ENCODE data around the gene GALNT7.

The GALNT7 gene

DNA sequence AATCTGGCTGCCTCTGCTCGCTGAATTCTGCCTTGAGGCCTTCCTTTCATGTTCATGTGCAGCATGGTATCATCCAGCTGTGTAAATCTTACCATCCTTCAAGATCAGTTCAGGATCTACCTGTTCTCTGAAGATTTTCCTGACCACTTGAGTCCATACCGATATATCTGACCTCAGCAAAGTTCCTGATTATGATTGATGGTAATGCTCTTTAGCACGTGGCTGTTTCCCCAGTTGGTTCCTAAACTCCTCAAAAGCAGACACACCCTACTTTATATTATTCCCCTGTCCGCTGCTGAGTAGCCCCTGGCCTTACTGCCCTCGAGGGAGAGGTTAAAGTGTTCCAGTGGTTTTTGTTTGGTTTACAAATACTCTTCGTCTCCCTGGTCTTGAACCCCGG lies 20.0 kb downstream of the GALNT7 start:
- CTCF ChIA-PET: no interaction called here
- DNase-seq (ENCODE audit: low spot score): no peak
- no peak overlapping the region for H3K27ac ChIP-seq
- TF ChIP-seq, protein P1, sequence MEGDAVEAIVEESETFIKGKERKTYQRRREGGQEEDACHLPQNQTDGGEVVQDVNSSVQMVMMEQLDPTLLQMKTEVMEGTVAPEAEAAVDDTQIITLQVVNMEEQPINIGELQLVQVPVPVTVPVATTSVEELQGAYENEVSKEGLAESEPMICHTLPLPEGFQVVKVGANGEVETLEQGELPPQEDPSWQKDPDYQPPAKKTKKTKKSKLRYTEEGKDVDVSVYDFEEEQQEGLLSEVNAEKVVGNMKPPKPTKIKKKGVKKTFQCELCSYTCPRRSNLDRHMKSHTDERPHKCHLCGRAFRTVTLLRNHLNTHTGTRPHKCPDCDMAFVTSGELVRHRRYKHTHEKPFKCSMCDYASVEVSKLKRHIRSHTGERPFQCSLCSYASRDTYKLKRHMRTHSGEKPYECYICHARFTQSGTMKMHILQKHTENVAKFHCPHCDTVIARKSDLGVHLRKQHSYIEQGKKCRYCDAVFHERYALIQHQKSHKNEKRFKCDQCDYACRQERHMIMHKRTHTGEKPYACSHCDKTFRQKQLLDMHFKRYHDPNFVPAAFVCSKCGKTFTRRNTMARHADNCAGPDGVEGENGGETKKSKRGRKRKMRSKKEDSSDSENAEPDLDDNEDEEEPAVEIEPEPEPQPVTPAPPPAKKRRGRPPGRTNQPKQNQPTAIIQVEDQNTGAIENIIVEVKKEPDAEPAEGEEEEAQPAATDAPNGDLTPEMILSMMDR (conservative IDR thresholded peaks at IDR 0.05; ENCODE audit: low read depth): no peak
- POLR2A ChIA-PET (ENCODE audit: low non-redundant PET): no interaction called here

DNA sequence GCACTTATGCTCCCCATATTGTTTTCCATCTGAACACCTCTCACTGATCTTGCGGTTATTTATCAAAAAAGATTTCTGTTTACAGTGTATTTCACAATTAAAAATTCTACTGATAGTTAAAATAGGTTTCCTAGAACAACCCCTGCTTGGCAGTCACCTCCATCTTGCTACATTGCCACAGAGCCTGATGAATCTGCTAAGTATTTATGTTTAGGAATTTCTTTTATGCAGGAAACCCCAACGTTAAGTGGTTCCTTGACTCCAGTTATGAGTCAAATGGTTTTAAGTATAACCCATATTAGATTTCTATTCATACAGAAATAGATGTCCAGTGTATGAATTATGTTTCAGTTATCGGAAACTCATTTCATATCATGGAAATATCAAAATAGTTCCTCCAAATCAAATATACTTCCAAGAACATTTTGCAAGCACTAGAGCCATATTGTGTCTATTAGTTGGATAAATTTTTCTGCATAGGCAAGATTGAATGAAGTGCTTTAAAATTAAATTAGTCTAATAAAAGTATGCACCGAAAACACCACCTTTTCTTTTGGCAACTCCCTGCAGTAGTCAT lies 20.6 kb downstream of the GALNT7 start:
- TF ChIP-seq, protein P1 (conservative IDR thresholded peaks at IDR 0.05; ENCODE audit: low read depth): no peak
- DNase-seq (ENCODE audit: low spot score): no peak
- POLR2A ChIA-PET (ENCODE audit: low non-redundant PET): no interaction called here
- CTCF ChIA-PET: no interaction called here
- H3K27ac ChIP-seq: no peak overlapping the region

DNA sequence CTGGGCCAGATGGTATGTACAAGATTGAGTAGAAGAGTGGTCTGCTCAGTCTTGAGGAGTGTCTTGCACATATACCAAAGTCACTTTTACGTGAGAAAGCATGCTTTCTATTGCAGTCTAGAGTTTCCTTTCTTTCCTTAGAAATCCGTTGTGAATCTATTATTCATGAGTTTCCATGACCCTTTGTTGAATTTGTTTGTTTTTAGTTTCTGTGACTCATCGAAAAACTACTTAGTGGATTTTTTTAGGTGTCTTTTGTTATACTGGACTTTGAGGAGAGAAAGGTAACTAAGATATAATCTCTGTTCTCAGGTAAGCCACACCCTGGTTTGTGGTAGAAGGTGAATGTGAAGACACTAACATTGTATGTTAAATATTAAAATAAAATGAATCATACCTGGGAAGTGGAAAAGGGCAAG lies 23.0 kb downstream of the GALNT7 start:
- peak; percentile 68 for DNase-seq (ENCODE audit: low spot score)
- TF ChIP-seq, protein P1 (conservative IDR thresholded peaks at IDR 0.05; ENCODE audit: low read depth): no peak
- CTCF ChIA-PET: interaction anchor here (0.6 kb wide), 1 partner anchor 34 kb away, joined by 3 read pairs; no protein-coding TSS in a partner anchor
- no peak overlapping the region for H3K27ac ChIP-seq
- POLR2A ChIA-PET (ENCODE audit: low non-redundant PET): no interaction called here

DNA sequence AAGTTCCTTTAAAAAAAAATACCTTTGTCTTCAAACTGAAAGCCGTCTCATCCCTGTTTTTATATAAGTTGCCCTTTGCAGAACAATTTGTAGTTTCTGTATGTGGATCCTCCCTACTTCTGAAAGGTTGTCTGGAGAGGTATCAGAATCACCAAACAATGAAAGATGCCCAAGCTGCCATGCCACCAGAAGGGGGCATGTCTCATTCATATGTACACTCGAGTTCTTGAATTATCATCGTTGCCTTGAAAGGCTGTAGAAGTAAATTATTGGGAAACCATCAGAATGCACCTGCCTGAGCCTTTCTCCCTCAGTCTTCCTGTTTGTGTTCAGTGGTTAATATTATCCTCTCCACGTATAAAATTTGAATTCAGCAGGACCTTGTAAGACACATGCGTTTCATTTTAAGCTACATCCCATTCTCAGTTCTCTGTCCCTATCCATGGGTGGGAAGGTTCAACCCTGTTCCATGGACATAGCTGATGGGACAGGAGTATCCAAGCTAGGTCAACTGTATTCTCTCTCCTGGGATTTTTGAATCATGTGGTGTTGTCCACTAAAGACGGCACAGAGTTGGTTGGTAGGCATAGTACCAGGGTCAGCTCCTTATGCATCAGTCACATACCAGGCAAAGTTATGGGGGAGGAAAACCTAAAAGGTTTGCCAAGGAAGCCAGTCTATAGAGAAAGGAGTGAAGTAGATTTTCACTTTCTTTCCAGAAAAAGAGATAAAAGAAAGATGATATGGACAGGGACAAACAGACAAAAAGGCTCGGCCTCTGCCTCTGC lies 24.0 kb downstream of the GALNT7 start:
- POLR2A ChIA-PET (ENCODE audit: low non-redundant PET): no interaction called here

DNA sequence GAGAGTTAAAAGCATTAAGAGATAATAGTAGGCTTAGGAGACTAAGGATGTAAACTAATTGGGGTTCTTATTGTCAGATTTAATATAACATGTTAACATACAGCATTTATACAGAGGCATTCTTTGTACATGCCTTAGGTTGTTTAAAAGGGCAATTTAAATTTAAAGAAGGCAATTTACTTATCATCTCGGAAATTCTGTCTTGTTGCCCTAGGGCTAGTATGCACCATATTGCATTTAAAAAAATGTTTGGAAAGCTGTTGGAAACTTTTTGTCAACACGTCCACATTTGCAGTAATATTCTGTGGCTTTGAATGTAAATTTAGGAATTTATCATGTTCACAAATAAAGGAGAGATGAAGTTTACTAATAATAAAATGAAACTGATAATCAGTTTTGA lies 25.5 kb downstream of the GALNT7 start:
- ChIA-PET POLR2A (ENCODE audit: low non-redundant PET) (no interaction called here), CTCF (no interaction called here)
- DNase-seq (ENCODE audit: low spot score): no peak
- TF ChIP-seq, protein P1 (conservative IDR thresholded peaks at IDR 0.05; ENCODE audit: low read depth): no peak
- no peak overlapping the region for H3K27ac ChIP-seq

More for the DNA sequence above, 24.0 kb downstream of the GALNT7 start:
- H3K27ac ChIP-seq: no peak overlapping the region
- CTCF ChIA-PET: no interaction called here
- TF ChIP-seq, protein P1 (conservative IDR thresholded peaks at IDR 0.05; ENCODE audit: low read depth): no peak
- no peak for DNase-seq (ENCODE audit: low spot score)

DNA sequence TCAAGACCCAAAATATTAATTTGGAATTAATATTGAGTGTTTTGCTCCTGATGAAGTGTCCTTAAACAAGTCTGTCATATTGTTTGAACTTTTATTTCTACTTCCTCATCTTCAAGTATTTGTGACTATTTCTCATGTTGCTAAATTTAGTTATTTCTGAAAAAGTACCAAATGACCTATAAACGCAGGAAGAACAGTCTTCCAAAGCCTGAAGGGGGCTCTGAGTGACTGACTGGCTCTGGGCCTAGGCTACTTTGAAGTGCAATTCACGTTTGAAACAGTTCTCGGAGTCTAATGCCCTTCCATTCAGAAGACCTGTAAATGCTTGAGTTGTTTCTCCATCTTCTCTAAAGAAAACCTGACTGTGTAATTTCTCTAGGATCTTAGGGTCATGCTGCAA lies 26.5 kb downstream of the GALNT7 start:
- no peak for DNase-seq (ENCODE audit: low spot score)
- POLR2A ChIA-PET (ENCODE audit: low non-redundant PET): no interaction called here
- TF ChIP-seq, protein P1 (conservative IDR thresholded peaks at IDR 0.05; ENCODE audit: low read depth): no peak
- CTCF ChIA-PET: interaction anchor here (0.6 kb wide), 1 partner anchor 8 kb away, joined by 3 read pairs; no protein-coding TSS in a partner anchor
- H3K27ac ChIP-seq: no peak overlapping the region

Measured in RWPE1 (cell line).